IMR-90 (cell line): ENCODE data around the gene SLC6A6.

Experiments used
- RAD21 ChIP-seq: IDR thresholded peaks from 2 replicates; pipeline ENCODE4 v1.6.1; 2012; ENCODE audit warnings: low read length, improper control_type of control experiment
- TF ChIP-seq, protein P1 (sequence below): fragments of 150-350 bp; IDR thresholded peaks from 2 replicates; pipeline ENCODE4 v1.6.1; 2017; ENCODE audit warnings: mild to moderate bottlenecking, antibody characterized with exemption, low read length, low read depth
- TF ChIP-seq, protein P2 (sequence below): conservative IDR thresholded peaks from 2 replicates; pipeline ENCODE4 v1.5.1; 2012; ENCODE audit warnings: mild to moderate bottlenecking, low read depth, low read length, improper control_type of control experiment

DNA sequence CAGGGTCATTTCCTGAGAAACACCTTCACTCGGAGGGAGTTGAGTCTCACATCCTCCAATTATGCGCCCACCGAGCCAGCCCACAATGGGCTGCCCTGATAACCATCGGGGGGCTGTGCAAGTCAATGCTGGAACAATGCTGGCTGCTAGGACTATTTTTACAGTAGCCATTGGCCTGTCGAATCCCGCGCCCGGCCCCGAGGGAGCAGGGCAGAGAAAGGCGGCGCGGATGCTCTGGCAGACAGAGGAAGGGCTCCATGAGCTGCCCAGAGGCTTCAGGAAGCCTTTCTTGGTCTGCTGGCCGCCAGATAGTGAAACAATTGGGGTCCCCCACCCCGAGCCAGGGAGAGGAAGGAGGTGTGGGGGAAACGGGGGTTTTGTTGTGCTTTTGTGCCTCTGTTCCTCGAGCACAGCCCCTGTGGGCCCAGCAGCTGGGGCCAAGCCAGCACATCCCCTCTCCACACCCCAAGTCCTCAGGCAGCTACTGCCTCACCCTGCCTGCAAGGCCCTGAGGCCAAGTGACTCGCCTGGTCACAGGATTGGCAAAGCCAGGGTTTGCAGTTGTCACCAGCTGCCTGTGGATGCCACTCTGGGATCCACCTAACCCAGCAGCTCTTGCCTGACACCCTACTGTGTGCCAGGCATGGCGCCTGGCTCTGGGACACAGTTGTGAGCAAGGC lies 39.0 kb downstream of the SLC6A6 start:
- TF ChIP-seq, protein P1, sequence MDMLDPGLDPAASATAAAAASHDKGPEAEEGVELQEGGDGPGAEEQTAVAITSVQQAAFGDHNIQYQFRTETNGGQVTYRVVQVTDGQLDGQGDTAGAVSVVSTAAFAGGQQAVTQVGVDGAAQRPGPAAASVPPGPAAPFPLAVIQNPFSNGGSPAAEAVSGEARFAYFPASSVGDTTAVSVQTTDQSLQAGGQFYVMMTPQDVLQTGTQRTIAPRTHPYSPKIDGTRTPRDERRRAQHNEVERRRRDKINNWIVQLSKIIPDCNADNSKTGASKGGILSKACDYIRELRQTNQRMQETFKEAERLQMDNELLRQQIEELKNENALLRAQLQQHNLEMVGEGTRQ, result no peak
- no peak for TF ChIP-seq RAD21
- TF ChIP-seq, protein P2, sequence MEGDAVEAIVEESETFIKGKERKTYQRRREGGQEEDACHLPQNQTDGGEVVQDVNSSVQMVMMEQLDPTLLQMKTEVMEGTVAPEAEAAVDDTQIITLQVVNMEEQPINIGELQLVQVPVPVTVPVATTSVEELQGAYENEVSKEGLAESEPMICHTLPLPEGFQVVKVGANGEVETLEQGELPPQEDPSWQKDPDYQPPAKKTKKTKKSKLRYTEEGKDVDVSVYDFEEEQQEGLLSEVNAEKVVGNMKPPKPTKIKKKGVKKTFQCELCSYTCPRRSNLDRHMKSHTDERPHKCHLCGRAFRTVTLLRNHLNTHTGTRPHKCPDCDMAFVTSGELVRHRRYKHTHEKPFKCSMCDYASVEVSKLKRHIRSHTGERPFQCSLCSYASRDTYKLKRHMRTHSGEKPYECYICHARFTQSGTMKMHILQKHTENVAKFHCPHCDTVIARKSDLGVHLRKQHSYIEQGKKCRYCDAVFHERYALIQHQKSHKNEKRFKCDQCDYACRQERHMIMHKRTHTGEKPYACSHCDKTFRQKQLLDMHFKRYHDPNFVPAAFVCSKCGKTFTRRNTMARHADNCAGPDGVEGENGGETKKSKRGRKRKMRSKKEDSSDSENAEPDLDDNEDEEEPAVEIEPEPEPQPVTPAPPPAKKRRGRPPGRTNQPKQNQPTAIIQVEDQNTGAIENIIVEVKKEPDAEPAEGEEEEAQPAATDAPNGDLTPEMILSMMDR, result no peak
